Cardiac muscle cell (in vitro differentiated cells and primary cell): ENCODE results near the gene CANT1. TPM values are rescaled to one million over a fixed set of nuclear protein-coding genes. Genes with fewer than 3 reads are reported as not detected.

ENCODE experiments used
- DNase-seq, 2 donors: peaks; one replicate each; pipeline versions ENCODE4 v3.0.0 to v3.0.0-alpha.2; 2010 to 2017; ENCODE audit warnings: low read depth in 1 of 2, low spot score in 1 of 2
- H3K27ac ChIP-seq: fragments of 200-600 bp; sonication (generic); 2 replicates; pipeline ENCODE4 v1.5.1; 2016
- H3K27me3 ChIP-seq: fragments of 200-600 bp; sonication (generic); 2 replicates; pipeline ENCODE4 v1.6.0; 2016; ENCODE audit warnings: control low read depth
- H3K36me3 ChIP-seq: fragments of 200-600 bp; sonication (generic); 2 replicates; pipeline ENCODE4 v1.5.1; 2016; ENCODE audit warnings: control low read depth
- H3K4me1 ChIP-seq: fragments of 200-600 bp; sonication (generic); 2 replicates; pipeline ENCODE4 v1.8.1; 2017; ENCODE audit warnings: low read depth, mild to moderate bottlenecking, mixed run types
- H3K4me3 ChIP-seq: fragments of 200-600 bp; sonication (generic); 2 replicates; pipeline ENCODE4 v1.5.1; 2016; ENCODE audit warnings: mild to moderate bottlenecking
- H3K9me3 ChIP-seq: fragments of 200-600 bp; sonication (generic); 2 replicates; pipeline ENCODE4 v1.5.1; 2017; ENCODE audit warnings: low read depth, mild to moderate bottlenecking, control low read depth
- polyA plus RNA-seq: library from polyadenylated mRNA; unstranded; fragments of >200 nt; fragmentation: Nextera tagmentation; extraction: Ambion mirVana; gene quantifications from 2 replicates; pipeline ENCODE4 v1.2.1, GENCODE V29; 2016
- total RNA-seq: library from RNA; depleted of rRNA; stranded (reverse); fragments of >200 nt; gene quantifications from 2 replicates; pipeline ENCODE4 v1.2.3, GENCODE V29; 2016
- TF ChIP-seq, protein P1 (sequence below): IDR thresholded peaks from 2 replicates; pipeline ENCODE4 v1.5.1; 2012; ENCODE audit warnings: low read depth, mild to moderate bottlenecking, low read length

Gene CANT1
- total and polyA plus RNA-seq, 2 experiments from 2014 or later = 33.6 to 55.3 TPM

GRCh38 chr17:79002796-79003593 is 6.6 kb downstream of the CANT1 start:
- H3K4me1 ChIP-seq = no peaks in the 10 kb centered on the region
- DNase-seq = no peak
- H3K27ac ChIP-seq = no peak overlapping the region

DNA sequence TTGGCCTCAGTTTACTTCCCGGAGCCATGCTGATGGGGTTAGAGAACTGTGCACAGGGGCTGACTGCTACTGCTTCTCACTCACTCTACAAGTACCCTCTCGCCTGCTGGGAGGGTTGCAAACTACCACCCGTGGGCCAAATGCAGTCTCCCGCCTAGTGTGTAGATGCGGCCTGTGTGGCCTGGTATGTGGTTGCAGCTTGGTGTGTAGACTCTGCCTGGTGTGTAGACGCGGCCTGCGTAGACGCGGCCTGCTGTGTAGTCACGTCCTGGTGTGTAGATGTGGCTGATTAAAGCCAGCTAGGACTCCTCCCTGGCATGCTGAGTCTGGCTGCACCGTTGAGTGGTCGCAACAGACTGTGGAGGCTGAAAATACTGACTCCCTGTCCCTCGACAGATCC is 7.3 kb downstream of the CANT1 start:
- Histone ChIP-seq H3K4me1 (no peaks in the 10 kb centered on the region), H3K27me3 (no peaks in the 10 kb centered on the region), H3K36me3 (peaks cover 1% of the 10 kb centered on the region), H3K27ac (no peak overlapping the region), H3K9me3 (no peaks in the 10 kb centered on the region), H3K4me3 (no peak overlapping the region)
- DNase-seq = no peak
- TF ChIP-seq, protein P1, sequence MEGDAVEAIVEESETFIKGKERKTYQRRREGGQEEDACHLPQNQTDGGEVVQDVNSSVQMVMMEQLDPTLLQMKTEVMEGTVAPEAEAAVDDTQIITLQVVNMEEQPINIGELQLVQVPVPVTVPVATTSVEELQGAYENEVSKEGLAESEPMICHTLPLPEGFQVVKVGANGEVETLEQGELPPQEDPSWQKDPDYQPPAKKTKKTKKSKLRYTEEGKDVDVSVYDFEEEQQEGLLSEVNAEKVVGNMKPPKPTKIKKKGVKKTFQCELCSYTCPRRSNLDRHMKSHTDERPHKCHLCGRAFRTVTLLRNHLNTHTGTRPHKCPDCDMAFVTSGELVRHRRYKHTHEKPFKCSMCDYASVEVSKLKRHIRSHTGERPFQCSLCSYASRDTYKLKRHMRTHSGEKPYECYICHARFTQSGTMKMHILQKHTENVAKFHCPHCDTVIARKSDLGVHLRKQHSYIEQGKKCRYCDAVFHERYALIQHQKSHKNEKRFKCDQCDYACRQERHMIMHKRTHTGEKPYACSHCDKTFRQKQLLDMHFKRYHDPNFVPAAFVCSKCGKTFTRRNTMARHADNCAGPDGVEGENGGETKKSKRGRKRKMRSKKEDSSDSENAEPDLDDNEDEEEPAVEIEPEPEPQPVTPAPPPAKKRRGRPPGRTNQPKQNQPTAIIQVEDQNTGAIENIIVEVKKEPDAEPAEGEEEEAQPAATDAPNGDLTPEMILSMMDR = no peak

More at GRCh38 chr17:79002796-79003593, 6.6 kb downstream of the CANT1 start:
- TF ChIP-seq, protein P1 = no peak
- Histone ChIP-seq H3K36me3 (no peaks in the 10 kb centered on the region), H3K9me3 (no peaks in the 10 kb centered on the region), H3K4me3 (no peak overlapping the region), H3K27me3 (no peaks in the 10 kb centered on the region)

DNA sequence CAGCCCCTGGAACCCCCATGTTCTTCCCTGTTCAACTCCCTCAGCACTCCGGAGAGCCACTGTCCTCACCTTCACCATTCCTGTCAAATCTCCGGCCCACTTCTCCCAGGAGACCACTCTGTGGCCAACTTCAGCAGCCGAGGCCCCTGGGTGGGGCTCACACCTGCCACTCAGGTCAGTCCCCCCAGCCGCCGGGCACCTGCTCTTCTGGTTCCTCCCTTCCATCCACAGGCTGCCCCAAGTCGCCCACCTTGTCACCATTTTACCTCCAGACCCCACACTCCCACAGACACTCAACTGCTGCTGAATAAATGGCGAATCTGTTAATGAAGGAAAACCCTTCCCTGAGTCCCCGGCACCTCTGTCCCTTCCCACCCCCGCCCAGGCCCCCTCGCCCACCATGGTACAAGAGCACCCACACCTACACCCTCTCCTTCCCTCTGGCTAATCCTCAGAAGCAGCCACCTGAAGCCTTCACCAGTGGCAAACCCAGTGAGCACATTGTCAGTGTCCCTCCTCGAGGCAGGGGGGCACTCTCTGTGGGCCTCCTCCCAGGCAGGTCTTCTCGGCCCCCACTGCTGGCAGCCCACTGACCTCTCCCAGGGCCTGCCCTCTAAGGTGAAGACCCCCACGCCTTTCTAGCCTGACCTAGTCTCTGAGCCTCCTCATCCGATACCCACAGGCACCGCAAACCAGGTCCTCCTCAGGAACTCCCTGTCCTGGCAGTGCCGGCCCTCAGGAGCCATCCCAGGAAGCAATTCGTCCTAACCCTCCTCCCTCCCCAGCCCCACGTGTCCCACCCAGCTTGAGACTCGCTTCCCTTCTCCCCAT is 8.2 kb downstream of the CANT1 start:
- Histone ChIP-seq H3K36me3 (peaks cover 7% of the 10 kb centered on the region), H3K27ac (no peak overlapping the region), H3K4me1 (no peaks in the 10 kb centered on the region), H3K27me3 (no peaks in the 10 kb centered on the region), H3K9me3 (no peaks in the 10 kb centered on the region), H3K4me3 (no peak overlapping the region)
- TF ChIP-seq, protein P1 = no peak
- DNase-seq = no peak

DNA sequence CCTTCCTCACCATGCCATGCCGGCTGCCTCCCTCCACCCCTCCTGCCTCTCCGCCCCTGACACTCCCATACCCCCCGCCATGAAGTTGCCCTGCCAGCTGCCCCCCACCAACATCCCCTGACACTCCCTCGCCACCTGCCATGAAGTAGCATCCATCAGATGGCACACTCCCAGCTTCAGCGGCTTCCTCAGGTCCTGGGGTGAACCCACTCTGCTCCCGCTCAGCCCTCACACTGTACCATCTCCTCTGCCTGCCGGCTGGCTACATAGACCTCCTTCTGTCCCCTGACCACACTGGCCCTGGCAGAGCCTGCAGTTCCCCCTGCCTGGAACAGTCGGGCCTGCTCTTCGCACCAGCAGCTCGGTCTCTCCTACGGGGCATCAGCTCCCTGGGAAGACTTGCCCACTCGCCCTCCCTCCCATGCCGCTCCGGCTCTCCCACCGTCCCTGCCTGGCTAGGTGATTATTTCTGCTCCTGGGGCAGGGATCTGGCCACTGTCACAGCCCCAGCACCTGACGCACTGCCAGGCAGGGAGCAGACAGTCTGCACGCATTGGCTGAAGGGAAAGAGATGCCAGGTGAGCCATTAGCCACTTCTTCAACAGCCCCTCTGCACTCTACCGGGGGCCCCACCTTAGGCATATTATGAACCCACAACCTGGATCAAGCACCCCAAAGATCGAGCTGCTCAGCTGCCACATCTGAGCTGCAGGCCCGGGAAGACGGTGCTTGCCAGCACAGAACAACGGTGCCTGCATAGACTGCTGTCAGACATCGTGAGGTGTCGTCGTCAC is 9.0 kb downstream of the CANT1 start:
- Histone ChIP-seq H3K27me3 (no peaks in the 10 kb centered on the region), H3K36me3 (peaks cover 11% of the 10 kb centered on the region), H3K4me3 (no peak overlapping the region), H3K9me3 (no peaks in the 10 kb centered on the region), H3K4me1 (no peaks in the 10 kb centered on the region), H3K27ac (no peak overlapping the region)
- TF ChIP-seq, protein P1 = no peak
- DNase-seq = no peak

DNA sequence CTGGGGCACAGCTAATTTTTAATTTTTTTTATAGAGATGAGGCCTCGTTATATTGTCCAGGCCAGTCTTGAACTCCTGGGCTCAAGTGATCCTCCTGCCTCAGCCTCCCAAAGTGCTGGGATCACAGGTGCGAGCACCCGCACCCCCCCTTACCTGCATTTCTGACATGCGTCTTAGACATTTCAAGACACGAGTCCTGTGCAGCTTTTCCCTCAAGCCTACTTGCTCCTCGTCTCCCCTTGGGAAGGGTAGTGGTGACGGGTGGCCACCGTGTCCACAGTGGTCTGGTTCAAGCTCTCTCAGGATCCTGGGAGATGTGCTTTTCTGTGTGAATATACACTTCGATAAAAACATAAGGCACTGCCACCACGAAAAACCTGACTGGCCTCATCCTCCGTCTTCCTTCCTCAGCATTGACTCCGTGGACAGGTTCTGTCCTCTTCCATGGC is 9.6 kb downstream of the CANT1 start:
- Histone ChIP-seq H3K9me3 (no peaks in the 10 kb centered on the region), H3K4me1 (no peaks in the 10 kb centered on the region), H3K4me3 (no peak overlapping the region), H3K27me3 (no peaks in the 10 kb centered on the region), H3K27ac (no peak overlapping the region), H3K36me3 (peaks cover 14% of the 10 kb centered on the region)
- TF ChIP-seq, protein P1 = no peak
- no peak for DNase-seq
